GM13976 (cell line): ENCODE measurements around the gene C2orf81.
A peak's percentile ranks its signal among the peaks of the same experiment; 100 is the strongest.

Experiments
- DNase-seq: peaks from one replicate; pipeline ENCODE4 v3.0.0; 2012; ENCODE audit warnings: low spot score
- CTCF ChIP-seq: IDR thresholded peaks from 2 replicates; pipeline ENCODE4 v1.5.1; 2012; ENCODE audit warnings: borderline replicate concordance, mild to moderate bottlenecking; ENCODE audit not compliant: insufficient read depth; ENCODE audit errors: extremely low read depth, missing control alignments, control extremely low read depth
- in situ Hi-C: fragments of 300-500 bp; cut with MboI; formaldehyde crosslinking; loops from one replicate; pipeline ENCODE4 v1.12.0; 2022; ENCODE audit warnings: low sequenced_read_pairs, mixed read lengths, inconsistent platforms; ENCODE audit not compliant: unreplicated experiment

Gene C2orf81

GRCh38 chr2:74458938-74459363 is 37.5 kb upstream of the C2orf81 start:
- no peak for TF ChIP-seq CTCF
- in situ Hi-C loops, result no loop called here
- no peak for DNase-seq

- in situ Hi-C loops, result no loop called here
- TF ChIP-seq CTCF, result no peak
These were observed 36.9 kb upstream of the C2orf81 start, which contains the start of gene WBP1 for GRCh38 chr2:74458132-74458937. Gene WBP1, plus strand, starts transcription at chr2:74458438. Its CDS starts 165 bp downstream, at chr2:74458603.

GRCh38 chr2:74457549-74458131 is 36.2 kb upstream of the C2orf81 start:
- DNase-seq, result peak; percentile 81
- in situ Hi-C loops, result no loop called here
- TF ChIP-seq CTCF, result no peak

More at GRCh38 chr2:74458132-74458937, 36.9 kb upstream of the C2orf81 start, which contains the start of gene WBP1:
- peak; percentile 95 for DNase-seq

GRCh38 chr2:74457129-74457548 is 35.7 kb upstream of the C2orf81 start:
- TF ChIP-seq CTCF, result no peak
- in situ Hi-C loops, result no loop called here
- DNase-seq, result no peak

GRCh38 chr2:74454654-74455511 is 33.5 kb upstream of the C2orf81 start, which contains the start of gene INO80B:
Gene INO80B, plus strand, starts transcription at chr2:74455087. Its CDS starts 30 bp downstream, at chr2:74455117.
- DNase-seq, result peak; percentile 88
- in situ Hi-C loops, result no loop called here
- no peak for TF ChIP-seq CTCF

- DNase-seq, result no peak
- in situ Hi-C loops, result no loop called here
- no peak for TF ChIP-seq CTCF
These were observed 29.3 kb upstream of the C2orf81 start for GRCh38 chr2:74450570-74451190.
